Measurements from ENCODE around the gene CRTAC1. TPM values are rescaled to one million over a fixed set of nuclear protein-coding genes. Genes with fewer than 3 reads are reported as not detected.

CRTAC1 gene
- total and polyA plus RNA-seq, 10 donors = 0.17 to 0.74 (median 0.26) TPM; not detected in 5

DNA sequence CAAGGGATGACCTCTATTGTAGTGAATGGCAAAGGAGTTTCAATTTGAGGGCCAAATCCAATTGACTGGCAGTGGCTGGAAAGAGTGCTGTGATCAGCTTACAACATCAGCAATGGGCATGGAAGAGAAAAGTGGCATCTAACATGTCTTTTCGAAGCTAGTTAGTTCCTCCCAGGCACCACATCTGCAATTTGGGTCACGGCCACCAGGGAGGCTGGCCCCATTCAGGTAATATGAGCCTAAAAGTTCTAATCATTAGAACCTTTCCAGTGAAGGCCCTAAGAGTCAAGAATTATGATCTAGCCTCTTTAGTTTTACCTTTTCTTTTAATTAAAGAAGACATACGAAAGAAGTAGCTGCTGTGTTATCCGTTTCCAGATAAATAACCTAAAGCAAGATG lies 17.3 kb downstream of the CRTAC1 start:
- 74 to 88% (median 79%) methylated on average over 4 of the region's 4 CpGs for WGBS, 5 donors
- no peak for DNase-seq
- intact Hi-C loops (cut with DNase I; ENCODE audit: low total_unique reads) = no loop called here
- Histone ChIP-seq H3K27me3 (replicated peaks in 1 of 7) (peaks cover 0 to 82% (median 5%) of the 10 kb centered on the region in 7 donors), H3K36me3 (no peaks in the 10 kb centered on the region), H3K9me3 (no peaks in the 10 kb centered on the region), H3K4me3 (no peak overlapping the region), H3K27ac (no peak overlapping the region), H3K4me1 (no peaks in the 10 kb centered on the region)
- TF ChIP-seq POLR2A (IDR thresholded peaks at IDR 0.05) (no peak), POLR2AphosphoS5 (IDR thresholded peaks at IDR 0.05) (no peak)
- TF ChIP-seq, protein P1, sequence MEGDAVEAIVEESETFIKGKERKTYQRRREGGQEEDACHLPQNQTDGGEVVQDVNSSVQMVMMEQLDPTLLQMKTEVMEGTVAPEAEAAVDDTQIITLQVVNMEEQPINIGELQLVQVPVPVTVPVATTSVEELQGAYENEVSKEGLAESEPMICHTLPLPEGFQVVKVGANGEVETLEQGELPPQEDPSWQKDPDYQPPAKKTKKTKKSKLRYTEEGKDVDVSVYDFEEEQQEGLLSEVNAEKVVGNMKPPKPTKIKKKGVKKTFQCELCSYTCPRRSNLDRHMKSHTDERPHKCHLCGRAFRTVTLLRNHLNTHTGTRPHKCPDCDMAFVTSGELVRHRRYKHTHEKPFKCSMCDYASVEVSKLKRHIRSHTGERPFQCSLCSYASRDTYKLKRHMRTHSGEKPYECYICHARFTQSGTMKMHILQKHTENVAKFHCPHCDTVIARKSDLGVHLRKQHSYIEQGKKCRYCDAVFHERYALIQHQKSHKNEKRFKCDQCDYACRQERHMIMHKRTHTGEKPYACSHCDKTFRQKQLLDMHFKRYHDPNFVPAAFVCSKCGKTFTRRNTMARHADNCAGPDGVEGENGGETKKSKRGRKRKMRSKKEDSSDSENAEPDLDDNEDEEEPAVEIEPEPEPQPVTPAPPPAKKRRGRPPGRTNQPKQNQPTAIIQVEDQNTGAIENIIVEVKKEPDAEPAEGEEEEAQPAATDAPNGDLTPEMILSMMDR (IDR thresholded peaks at IDR 0.05 in 8 of 11, conservative IDR thresholded peaks at IDR 0.05 in 3 of 11) = no peak

DNA sequence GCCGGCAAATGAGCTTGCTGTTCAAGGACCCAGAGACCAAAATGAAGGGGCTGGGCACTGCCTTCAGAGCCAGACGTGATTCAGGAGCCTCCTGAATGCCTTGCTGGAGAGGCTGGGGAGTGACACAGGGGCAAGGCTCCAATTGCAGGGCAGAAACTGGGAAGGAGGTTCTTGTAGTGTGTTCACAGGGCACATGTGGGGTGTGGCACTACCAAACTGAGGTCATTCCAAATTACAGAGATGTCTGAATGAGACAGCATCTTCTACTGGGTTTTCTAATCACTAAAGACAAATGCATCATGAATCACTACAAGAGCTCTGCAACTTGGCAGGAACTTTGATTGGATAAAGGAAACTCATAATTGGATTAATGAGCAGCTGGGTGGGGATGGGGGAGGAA lies 17.8 kb downstream of the CRTAC1 start:
- no peaks in the 10 kb centered on the region for H3K9me3 ChIP-seq
- peaks cover 0 to 83% (median 5%) of the 10 kb centered on the region in 7 donors for H3K27me3 ChIP-seq (replicated peaks in 1 of 7)
- no peak for DNase-seq
- H3K4me3 ChIP-seq = no peak overlapping the region
- no peak overlapping the region for H3K27ac ChIP-seq
- 25 to 68% (median 39%) methylated on average over 2 of the region's 2 CpGs for WGBS, 5 donors
- no peaks in the 10 kb centered on the region for H3K4me1 ChIP-seq
- no peaks in the 10 kb centered on the region for H3K36me3 ChIP-seq
- intact Hi-C loops (cut with DNase I; ENCODE audit: low total_unique reads) = no loop called here
- no peak for TF ChIP-seq POLR2AphosphoS5 (IDR thresholded peaks at IDR 0.05)
- TF ChIP-seq, protein P1 (IDR thresholded peaks at IDR 0.05 in 8 of 11, conservative IDR thresholded peaks at IDR 0.05 in 3 of 11) = no peak
- TF ChIP-seq POLR2A (IDR thresholded peaks at IDR 0.05) = no peak

DNA sequence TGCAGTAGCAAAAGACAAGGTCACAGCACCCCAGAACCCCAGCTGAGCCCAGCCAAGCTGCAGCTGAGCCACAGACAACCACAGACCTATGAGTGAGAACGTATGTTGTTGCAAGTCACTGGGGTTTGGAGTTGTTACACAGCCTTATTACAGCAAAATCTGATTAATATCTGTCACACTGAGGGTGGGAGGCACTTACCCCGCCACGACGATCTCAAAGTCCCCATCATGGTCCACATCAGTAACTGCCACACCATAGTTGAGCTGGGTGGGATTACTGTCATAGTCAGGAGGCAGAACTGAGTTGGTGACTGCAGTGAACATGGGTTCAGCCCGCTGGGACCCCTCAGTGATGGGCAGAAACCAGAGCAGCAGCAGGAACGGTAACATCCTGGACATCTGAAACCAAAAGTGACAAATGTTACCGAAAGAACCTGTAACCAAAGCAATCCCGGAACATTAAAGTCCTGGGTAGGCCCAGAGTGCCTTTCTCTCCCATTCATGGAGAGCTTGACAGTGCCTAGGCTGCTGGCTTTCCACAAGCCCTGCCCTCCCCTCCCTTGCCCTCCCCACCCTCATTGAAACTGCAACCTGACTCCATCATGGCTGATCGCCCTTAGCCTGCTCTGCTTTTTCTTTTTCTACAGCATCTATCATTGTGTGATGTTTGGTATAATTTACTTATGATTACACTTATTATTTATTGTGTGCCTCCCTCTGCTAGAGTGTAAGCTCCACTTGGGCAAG lies 19.3 kb downstream of the CRTAC1 start:
- Histone ChIP-seq H3K27me3 (replicated peaks in 1 of 7) (peaks cover 0 to 86% (median 8%) of the 10 kb centered on the region in 7 donors), H3K36me3 (no peaks in the 10 kb centered on the region), H3K4me3 (no peak overlapping the region), H3K9me3 (no peaks in the 10 kb centered on the region), H3K4me1 (no peaks in the 10 kb centered on the region), H3K27ac (no peak overlapping the region)
- WGBS, 5 donors = 69 to 76% (median 74%) methylated on average over 9 of the region's 9 CpGs
- DNase-seq = no peak
- intact Hi-C loops (cut with DNase I; ENCODE audit: low total_unique reads) = no loop called here
- TF ChIP-seq POLR2AphosphoS5 (IDR thresholded peaks at IDR 0.05) (no peak), POLR2A (IDR thresholded peaks at IDR 0.05) (no peak)
- TF ChIP-seq, protein P1 (IDR thresholded peaks at IDR 0.05 in 8 of 11, conservative IDR thresholded peaks at IDR 0.05 in 3 of 11) = no peak

DNA sequence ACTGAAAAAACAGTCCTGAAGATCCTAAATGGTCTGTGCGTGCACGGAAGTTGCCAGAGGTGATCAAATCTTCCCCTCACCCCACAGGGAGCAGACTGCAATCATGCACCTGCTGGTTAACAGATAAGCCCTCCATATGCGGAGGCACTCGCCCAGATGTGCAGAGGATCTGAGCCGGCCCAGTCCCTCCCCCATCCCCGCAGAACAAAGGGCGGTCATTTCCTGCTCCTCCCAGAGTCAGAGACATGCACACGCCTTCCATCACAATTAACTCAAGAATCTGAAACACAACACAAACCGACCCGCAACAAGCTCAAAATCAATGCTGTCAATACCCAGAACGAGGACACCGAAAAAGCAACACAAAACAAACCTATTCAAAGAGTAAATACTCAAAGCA lies 24.2 kb downstream of the CRTAC1 start:
- H3K4me3 ChIP-seq = no peak overlapping the region
- WGBS, 5 donors = 16 to 17% (median 17%) methylated on average over 12 of the region's 12 CpGs
- intact Hi-C loops (cut with DNase I; ENCODE audit: low total_unique reads) = no loop called here

More for the DNA sequence above, 24.2 kb downstream of the CRTAC1 start:
- no peak for DNase-seq
- H3K4me1 ChIP-seq = no peaks in the 10 kb centered on the region
- H3K9me3 ChIP-seq = no peaks in the 10 kb centered on the region
- H3K36me3 ChIP-seq = no peaks in the 10 kb centered on the region
- TF ChIP-seq POLR2A (IDR thresholded peaks at IDR 0.05) (no peak), POLR2AphosphoS5 (IDR thresholded peaks at IDR 0.05) (no peak)
- TF ChIP-seq, protein P1 (IDR thresholded peaks at IDR 0.05 in 8 of 11, conservative IDR thresholded peaks at IDR 0.05 in 3 of 11) = no peak
- H3K27ac ChIP-seq = no peak overlapping the region
- peaks cover 0 to 59% (median 5%) of the 10 kb centered on the region in 7 donors for H3K27me3 ChIP-seq (replicated peaks in 1 of 7)

All from spleen (tissue), 11 donors.